Activated CD8-positive, alpha-beta memory T cell treated with anti-CD3 and anti-CD28 coated beads, Interleukin-2, amount 50 U/mL, for 1 hour (primary cell): Measurements from ENCODE around the gene HYPK.
A peak's percentile ranks its signal among the peaks of the same experiment; 100 is the strongest.
"Not testable (repeated sequence)": the region's sequence is repeated elsewhere in the genome, so short reads cannot be mapped to it uniquely, and the experiment has no call there.

Source experiments
- DNase-seq: peaks from one replicate; pipeline ENCODE4 v3.0.0-alpha.2; 2020; ENCODE audit errors: extremely low read depth

Gene HYPK

DNA sequence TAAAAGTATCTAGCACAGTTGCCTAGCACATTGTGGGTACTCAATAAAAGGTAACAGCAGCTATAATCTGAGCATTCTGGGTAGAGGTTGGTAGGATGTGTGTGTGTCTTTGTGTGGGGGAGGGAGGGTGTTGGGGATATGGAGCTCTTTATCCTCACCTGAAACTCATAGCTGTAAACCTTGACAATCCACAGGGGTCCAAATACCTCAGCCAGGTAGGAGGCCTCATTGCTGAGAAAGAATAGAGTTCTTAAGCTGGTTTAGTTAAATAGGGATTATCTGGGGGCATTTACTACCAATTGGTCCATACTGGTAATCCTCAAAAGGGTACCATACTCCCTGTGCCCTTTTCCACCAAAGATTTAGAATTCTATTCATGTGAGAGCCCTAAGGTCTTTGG lies 4.4 kb upstream of the HYPK start:
- no peak for DNase-seq

DNA sequence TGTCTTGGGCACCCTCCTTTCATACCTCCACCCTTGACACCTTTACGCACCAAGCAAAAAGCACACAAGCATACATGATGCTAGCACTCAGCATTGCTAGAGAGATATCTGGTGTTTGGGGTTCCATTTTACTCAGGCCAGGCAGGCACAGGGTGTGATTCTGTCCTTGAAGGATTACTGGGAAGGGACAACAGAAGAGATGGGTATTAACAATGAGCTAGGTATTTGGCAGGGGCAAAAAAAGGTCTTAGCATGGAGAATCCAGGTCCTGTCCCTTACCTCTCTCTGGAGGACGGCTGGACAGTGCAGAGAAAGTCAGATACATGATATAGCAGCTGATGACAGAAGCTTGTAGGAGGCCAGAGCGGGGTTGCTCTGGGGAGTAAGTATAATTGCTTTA lies 3.8 kb upstream of the HYPK start:
- DNase-seq, result no peak

DNA sequence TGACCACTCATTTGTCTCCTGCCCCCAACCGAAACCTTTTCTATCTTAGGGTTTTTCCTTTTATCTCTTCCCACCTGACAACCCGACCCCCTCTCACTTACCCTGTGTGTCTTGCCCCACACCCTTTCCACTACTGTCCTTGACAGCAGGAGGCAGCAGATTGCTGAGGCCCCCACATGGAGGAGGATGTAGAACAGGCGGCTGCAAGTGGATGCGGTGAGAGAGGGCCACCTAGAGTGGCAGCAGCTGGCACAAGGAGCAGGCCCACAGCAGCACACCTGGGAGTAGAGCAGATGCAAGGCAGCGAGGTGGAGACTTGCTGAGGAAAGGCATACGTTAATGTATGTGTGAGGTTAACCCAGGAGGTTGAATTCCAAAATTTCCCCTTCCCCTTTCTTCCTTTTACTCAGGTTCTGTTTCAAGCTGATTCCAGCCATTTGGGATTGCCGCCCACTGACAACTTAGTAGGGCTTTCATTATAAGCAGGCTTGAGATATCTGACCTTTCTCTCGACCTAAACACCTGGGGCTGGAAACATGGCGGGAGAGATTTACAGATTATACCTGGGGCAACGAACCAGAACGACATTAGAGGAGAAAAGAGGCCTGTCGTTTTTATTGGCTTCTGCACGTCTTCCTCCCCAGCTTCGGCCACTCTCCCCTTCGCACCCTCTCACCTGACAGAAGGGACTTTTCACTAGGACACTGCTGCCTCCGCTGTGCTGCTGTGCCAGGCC lies 1.0 kb upstream of the HYPK start:
- DNase-seq, result no peak

DNA sequence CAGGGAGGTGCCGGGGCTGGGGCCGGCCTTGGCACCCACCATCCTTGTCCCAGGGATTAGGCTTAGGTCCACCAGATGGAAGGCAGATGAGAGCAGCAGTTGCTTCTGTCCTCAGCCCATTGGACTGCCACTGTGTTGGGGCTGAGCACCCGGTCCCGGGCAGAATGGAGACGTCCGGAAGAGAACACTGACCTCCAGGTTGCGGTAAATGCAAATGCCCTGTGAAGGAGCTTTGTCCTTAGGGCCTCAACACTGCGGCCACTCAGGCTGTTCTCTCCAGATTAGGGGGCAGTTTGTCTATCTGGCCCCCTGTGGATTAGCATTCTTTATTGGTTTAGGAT lies 484 bp upstream of the HYPK start, which contains the start of gene SERINC4:
Gene SERINC4 (minus strand): TSS at position 276 of the 341 bp plus-strand sequence. CDS start 234 bp downstream, at position 42.
- no peak for DNase-seq

DNA sequence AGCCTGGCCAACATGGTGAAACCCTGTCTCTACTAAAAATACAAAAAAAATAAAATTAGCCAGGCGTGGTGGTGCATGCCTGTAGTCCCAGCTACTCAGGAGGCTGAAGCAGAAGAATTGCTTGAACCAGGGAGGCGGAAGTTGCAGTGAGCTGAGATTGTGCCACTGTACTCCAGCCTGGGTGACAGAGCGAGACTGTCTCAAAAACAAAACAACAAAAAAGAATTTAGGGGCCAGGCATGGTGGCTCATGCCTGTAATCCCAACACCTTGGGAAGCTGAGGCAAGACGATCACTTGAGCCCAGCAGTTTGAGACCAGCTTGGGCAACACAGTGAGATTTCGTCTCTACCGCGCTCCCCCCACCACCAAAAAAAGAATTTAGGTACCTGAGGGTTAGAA lies 2.3 kb downstream of the HYPK start:
- not testable (repeated sequence) for DNase-seq

DNA sequence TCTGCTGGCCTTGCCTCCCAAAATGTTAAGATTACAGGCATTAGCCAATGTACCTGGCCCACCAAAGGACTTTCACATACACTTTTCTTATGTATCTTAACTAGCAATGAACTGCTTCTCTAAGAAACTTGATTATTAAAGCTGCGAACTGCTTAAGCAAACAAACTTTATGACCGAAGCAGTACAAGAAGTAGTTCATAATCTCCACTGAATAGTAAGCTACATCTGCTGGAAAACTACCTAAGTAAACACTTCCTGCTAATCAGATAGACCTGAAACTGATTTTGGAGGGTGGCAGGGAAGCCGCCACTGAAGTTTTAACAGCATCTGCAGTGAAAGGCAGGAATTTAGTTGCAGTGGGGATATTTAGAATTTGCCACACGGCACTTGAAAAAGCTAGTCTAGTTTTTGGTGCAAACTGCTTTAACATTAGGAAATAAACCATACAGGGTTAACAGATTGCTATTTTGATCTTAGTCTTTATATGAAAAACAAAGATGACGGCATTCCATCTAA lies 8.1 kb downstream of the HYPK start:
- DNase-seq, result no peak

DNA sequence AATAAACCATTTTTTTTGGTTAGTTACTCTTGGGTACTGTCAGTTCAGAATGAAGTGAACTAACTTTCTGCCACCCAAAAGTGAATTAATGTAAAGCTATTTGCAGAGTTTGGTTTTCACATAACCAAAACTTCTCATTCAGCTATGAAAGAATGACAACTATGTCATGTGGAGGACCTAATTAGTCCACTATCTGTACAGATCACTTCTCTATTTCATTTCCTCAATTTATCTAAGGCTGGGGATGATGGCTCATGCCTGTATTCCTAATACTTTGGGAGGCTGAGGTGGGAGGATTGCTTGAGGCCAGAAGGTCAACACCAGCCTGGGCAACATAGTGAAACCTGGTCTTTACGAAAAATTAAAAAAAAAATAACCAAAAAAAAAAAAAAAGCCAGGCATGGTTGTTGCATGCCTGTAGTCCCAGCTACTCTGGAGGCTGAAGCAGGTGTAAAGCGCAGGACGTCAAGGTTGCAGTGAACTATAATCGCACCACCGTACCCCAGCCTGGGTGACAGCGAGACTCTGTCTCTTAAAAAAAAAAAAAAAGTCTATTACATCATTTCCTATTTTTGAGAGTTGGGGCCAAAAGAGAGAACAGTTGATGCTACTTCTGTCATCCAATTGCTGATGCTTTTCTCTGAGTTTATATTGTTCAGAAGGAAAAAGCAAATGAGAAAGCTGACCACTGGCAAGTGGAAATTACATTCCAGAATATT lies 8.7 kb downstream of the HYPK start:
- DNase-seq, result no peak

DNA sequence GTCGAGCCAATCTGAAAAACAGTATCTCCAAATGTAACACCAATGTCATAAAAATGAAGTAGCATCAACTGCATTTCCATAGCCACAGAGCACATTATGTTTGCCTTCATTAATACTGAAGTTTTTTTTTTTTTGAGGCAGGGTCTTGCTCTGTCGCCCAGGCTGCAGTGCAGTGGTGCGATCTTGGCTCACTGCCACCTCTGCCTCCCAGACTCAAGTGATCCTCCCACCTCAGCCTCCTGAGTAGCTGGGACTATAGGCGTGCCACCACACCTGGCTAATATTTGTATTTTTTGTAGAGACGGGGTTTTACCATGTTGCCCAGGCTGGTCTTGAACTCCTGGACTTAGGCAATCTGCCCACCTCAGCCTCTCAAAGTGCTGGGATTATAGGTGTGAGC lies 14.7 kb downstream of the HYPK start:
- not testable (repeated sequence) for DNase-seq

DNA sequence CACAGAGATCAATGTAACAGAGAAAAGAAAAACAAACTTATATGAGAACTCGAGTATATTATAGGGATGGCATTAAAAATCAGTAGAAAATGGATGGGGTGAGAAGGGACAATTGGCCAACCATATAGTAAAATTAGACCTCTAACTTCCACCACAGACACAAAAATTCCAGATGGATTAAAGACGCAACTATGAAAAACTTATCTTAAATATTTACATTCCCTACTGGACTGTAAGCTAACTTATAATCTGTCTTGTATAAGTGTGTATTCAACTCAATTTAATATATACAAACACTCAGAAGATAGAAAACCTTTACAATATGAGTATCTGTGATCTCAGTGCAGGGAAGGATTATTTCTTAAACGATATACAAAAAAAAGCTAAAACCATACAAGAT lies 21.1 kb downstream of the HYPK start:
- no peak for DNase-seq

DNA sequence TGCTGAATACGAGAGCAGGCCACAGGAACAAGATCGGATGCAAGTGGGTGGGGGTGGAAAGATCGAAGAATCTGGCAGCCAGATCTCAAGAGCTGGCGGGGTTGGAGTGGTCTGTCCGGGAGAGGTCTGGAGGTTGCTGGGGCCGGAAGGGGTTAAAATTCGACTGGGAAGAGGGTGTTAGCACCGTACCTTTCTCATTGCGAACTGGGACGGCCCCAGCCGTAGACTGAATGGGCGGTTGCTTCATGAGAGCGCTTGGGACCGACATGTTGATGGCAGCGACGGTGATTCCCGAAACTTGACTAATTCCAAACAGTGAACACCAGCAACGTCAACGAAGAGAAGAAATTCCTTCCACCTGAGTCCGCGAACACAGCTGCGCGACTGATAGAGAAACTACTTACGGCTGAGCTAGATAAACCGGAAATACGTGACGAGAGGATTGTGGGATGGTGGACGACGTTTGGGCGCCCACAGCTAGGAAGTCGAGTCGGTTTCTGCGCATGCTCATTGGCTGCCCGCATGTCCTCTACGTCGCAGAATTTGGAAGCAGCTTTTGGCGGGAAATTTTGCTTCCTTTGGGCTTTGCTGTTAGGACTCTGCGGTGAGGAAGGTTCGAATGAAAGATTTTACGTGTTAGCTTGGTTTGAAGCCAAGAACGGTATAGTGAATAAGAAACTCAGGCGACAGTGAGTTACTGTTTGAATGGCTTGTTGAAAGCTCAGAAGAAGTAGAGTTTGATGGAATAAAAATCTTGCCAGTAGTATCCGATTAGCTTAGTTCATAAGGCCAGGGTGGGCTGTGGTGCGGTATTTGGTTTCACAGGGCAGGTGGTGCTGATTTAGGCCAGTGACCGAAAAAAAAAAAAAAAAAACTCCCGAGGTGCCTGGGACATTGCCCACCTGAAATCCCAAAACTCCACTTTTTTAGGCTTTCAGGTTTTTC lies 24.2 kb downstream of the HYPK start, which contains the start of gene MFAP1:
Gene MFAP1 (minus strand): TSS at position 389 of the 945 bp plus-strand sequence. CDS start 121 bp downstream, at position 268.
- DNase-seq, result peak; percentile 91

DNA sequence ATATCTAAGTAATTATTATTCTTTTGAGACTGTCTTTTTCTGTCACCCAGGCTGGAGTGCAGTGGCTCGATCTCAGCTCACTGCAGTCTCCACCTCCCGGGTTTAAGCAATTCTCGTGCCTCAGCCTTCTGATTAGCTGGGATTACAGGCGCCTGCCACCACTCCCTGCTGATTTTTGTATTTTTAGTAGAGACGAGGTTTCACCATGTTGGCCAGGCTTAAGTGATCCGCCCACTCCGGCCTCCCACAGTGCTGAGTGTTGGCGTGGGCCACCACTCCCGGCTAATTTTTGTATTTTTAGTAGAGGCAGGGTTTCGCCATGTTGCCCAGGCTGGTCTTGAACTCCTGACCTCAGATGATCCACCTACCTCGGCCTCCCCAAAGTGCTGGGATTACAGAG lies 24.9 kb downstream of the HYPK start:
- DNase-seq, result not testable (repeated sequence)

DNA sequence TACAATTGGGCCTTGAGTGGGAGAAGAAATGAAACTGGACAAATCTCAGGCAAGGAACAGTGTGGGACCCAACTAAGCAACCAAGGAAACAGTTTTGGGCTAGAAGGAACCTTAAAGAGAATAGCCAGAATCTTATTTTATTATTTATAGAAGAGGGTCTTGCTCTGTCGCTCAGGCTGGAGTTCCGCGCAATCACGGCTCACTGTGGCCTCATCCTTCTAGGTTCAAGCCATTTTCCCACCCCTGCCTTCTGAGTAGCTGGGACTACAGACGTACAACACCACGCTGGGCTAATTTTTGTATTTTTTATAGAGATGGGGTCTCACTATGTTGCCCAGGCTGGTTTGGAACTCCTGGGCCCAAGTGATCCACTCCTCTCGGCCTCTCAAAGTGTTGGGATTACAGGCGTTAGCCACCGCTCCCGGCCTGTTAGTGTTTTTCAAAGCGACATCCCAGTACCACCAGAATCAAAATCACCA lies 25.7 kb downstream of the HYPK start:
- no peak for DNase-seq

DNA sequence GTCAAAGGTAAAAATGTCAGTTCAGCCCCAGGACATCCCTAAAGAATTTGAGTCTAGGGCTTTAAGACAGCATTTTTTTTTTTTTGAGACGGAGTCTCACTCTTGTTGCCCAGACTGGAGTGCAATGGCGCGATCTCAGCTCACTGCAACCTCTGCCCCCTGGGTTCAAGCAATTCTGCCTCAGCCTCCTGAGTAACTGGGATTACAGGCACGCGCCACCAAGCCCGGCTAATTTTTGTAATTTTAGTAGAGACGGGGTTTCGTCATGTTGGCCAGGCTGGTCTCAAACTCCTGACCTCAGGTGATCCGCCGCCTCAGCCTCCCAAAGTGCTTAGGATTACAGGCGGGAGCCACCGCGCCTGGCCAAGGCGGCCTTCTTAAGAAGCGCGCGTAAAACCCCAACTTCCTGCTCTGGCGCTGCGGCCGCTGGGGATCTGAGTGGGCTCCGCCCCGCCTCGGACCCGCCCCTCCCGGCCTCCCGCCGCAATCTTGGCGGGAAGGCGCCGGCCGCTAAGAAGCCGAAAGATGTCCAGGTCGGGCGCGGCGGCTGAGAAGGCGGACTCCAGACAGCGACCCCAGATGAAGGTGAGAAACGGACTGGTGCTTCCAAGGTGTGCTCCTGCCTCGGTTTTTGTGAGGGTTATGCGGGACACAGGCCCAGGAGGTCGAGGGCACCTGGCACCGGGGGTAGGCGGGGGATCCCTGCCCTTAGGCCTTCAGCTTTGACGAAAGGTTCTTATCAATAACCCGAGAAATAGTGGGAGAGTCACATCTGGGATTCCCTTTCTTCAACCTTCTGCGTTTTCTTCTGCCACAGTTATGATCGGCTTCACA lies 26.3 kb downstream of the HYPK start, which contains the start of gene WDR76:
Gene WDR76 (plus strand): TSS at position 495 of the 834 bp plus-strand sequence. CDS start 31 bp downstream, at position 526.
- DNase-seq, result no peak

DNA sequence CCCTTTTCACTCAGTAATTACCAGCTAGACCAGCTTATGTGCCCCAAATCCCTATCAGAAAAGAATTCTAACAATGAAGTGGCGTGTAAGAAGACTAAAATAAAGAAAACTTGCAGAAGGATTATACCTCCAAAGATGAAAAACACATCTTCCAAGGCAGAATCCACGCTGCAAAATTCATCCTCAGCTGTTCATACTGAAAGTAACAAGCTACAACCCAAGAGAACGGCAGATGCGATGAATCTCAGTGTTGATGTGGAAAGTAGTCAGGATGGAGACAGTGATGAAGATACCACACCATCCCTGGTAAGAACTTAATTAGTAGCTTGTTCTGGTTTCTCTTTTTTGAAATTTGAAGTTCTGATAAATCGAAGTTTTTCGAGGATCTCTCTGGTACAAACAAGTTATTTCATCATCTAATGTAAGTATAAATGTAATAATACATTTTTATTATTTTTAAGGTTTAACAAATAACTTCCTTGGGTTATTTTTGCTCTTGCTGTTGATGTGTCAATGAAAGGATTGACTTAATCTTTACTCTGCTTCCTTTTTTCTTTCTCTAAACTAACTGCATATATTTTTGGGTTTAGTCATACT lies 27.8 kb downstream of the HYPK start:
- no peak for DNase-seq

DNA sequence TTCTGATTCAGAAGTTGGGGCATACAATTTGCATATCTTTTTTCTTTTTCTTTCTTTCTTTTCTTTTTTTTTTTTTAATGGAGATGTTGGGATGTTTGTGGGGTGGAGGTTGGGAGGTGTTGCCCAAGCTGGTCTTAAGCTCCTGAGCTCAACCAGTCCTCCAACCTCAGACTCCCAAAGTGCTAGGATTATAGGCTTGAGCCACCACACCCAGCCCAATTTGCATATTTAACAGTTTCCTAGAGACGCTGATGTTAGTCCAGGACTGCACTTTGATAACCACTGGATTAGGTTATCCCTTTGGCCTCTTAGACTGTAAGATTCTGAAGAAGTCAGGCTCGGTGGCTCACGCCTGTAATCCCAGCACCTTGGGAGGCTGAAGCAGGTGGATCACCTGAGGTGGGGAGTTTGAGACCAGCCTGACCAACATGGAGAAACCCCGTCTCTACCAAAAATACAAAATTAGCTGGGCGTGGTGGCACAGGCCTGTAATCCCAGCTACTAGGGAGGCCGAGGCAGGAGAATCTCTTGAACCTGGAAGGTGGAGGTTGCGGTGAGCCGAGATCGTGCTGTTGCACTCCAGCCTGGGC lies 29.6 kb downstream of the HYPK start:
- not testable (repeated sequence) for DNase-seq

DNA sequence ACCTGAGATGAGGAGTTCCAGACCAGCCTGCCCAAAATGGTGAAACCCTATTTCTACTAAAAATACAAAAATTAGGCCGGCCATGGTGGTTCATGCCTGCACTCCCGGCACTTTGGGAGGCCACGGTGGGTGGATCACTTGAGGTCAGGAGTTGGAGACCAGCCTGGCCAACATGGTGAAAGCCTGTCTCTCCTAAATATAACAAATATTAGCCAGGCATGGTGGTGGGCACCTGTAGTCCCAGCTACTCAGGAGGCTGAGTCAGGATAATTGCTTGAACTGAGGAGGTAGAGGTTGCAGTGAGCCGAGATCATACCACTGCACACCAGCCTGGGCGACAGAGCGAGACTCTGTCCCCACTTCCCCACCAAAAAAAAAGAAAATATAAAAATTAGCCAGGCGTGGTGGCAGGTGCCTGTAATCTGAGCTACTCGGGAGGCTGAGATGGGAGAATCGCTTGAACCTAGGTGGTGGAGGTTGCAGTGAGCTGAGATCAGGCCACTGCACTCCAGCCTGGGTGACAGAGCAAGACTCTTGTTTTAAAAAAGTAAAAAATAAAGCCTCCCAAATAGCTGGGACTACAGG lies 30.4 kb downstream of the HYPK start:
- not testable (repeated sequence) for DNase-seq

DNA sequence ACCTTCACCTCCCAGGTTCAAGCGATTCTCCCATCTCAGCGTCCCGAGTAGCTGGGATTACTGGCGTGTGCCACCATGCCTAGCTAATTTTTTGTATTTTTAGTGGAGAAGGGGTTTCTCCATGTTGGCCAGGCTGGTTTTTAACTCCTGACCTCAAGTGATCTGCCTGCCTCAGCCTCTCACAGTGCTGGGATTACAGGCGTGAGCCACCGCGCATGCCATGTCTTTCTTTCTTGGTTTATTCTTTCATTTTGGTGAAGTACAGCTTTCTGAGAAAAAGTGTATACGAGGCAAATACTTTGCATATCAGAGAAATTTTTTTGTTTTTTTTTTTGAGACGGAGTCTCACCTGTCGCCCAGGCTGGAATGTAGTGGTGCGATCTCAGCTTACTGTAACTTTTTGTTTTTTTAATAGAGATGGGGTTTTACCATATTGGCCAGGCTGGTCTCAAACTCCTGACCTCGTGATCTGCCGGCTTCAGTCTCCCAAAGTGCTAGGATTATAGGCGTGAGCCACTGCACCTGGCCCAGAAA lies 31.2 kb downstream of the HYPK start:
- not testable (repeated sequence) for DNase-seq

DNA sequence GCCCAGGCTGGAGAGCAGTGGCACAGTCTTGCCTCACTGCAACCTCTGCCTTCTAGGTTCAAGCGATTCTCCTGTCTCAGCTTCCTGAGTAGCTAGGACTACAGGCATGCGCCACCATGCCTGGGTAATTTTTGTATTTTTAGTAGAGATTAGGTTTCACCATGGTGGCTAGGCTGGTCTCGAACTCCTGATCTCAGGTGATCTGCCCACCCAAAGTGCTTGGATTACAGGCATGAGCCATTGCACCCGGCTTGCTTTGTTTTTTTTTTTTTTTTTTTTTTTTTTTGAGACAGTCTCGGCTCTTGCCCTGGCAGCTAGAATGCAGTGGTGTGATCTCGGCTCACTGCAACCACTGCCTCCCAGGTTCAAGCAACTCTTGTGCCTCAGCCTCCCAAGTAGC lies 32.1 kb downstream of the HYPK start:
- not testable (repeated sequence) for DNase-seq

DNA sequence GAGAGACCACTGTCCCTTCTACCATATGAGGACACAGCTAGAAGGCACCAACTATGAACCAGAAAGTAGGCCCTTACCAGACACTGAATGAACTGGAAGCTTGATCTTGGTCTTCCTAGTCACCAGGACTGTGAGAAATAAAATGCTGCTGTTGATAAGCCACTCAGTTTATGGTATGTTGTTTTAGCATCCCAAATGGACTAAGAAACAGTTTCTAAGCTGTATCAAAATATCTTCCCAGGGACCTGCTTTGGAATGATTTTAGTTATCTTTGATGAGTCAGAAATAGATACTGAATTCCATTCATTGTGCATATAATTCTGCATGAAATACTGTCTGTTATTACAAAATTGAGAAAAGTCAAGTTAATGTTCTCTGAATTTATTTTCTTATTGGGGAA lies 45.0 kb downstream of the HYPK start:
- no peak for DNase-seq
